Tibial nerve (tissue), 3 donors: ENCODE results near the gene NPLOC4.

ENCODE experiments used
- CTCF ChIP-seq, 5 experiments: fragments of 200-600 bp in 3 of 5; fragments of 450-650 bp in 2 of 5; sonication (generic) in 3 of 5; IDR thresholded peaks; one replicate each; pipeline ENCODE4 v1.5.1; 2016 to 2019; ENCODE audit warnings: antibody characterized with exemption in 5 of 5, mild to moderate bottlenecking in 3 of 5, moderate library complexity in 2 of 5
- POLR2A ChIP-seq, 2 donors: fragments of 450-650 bp; IDR thresholded peaks; one replicate each; pipeline ENCODE4 v1.6.1; 2017; ENCODE audit warnings: antibody characterized with exemption in 2 of 2, mild to moderate bottlenecking in 2 of 2, moderate library complexity in 2 of 2

- no peak for TF ChIP-seq CTCF (IDR thresholded peaks at IDR 0.05)
- TF ChIP-seq POLR2A (IDR thresholded peaks at IDR 0.05): no peak
Observed at GRCh38 chr17:81520021-81520901, 116.7 kb downstream of the NPLOC4 start.
